NT2/D1 (cell line): Measurements from ENCODE around the gene GPATCH3.

ENCODE experiments used
- DNase-seq: peaks from one replicate; pipeline ENCODE4 v3.0.0-alpha.2; 2011; ENCODE audit warnings: low read depth, low spot score
- H3K27me3 ChIP-seq: 2 replicates; pipeline ENCODE4 v1.6.0; 2011; ENCODE audit warnings: mild to moderate bottlenecking; ENCODE audit not compliant: insufficient read length, insufficient read depth
- H3K36me3 ChIP-seq: 2 replicates; pipeline ENCODE4 v1.6.1; 2011; ENCODE audit warnings: mild to moderate bottlenecking, low read length, mixed read lengths; ENCODE audit not compliant: insufficient read depth, insufficient read length
- H3K4me1 ChIP-seq: 2 replicates; pipeline ENCODE4 v1.5.1; 2011; ENCODE audit not compliant: insufficient read depth, insufficient read length
- H3K4me3 ChIP-seq: 2 replicates; pipeline ENCODE4 v1.5.1; 2011; ENCODE audit warnings: low read depth; ENCODE audit not compliant: insufficient read length
- H3K9ac ChIP-seq: 2 replicates; pipeline ENCODE4 v1.6.0; 2011; ENCODE audit warnings: low read depth; ENCODE audit not compliant: insufficient read length
- H3K9me3 ChIP-seq: 2 replicates; pipeline ENCODE4 v1.5.1; 2011; ENCODE audit warnings: mild to moderate bottlenecking, low read length; ENCODE audit not compliant: insufficient read depth
- SUZ12 ChIP-seq: IDR thresholded peaks from 2 replicates; pipeline ENCODE4 v1.6.1; 2011; ENCODE audit not compliant: insufficient read length, insufficient read depth; ENCODE audit errors: extremely low read depth
- YY1 ChIP-seq: IDR thresholded peaks from 2 replicates; pipeline ENCODE4 v1.6.1; 2011; ENCODE audit not compliant: insufficient read length, insufficient read depth
- ZNF274 ChIP-seq: IDR thresholded peaks from 2 replicates; pipeline ENCODE4 v1.6.1; 2011; ENCODE audit warnings: mild to moderate bottlenecking, low read depth, low read length

The GPATCH3 gene

DNA sequence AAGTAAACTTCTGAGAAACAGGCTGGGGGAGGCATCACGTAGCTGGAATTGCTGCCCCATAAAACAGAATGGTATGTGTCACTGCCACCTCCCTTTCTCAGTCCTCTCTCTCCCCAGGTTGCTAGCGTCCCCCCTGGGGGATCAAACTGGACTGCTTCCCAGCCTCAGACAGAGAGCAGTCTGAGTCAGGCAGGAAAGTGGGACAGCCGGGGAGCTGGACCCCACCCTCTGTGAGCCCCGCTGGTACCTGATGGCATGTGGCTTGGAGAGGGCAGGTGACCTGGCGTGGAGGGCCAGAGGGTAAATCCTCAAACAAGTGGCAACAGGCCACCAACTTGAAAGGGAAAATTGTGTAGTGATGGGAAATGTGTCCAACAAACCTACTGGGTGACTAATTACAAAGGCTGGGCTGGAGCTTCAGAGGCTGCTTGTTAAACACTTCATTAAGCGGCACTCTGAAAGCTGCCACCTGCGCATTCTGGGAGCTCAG lies 38.3 kb downstream of the GPATCH3 start:
- H3K27me3 ChIP-seq, result no peaks in the 10 kb centered on the region
- no peak for TF ChIP-seq YY1
- no peaks in the 10 kb centered on the region for H3K9me3 ChIP-seq
- DNase-seq, result no peak
- peak overlapping the region; percentile 0 for H3K9ac ChIP-seq
- H3K36me3 ChIP-seq, result no peaks in the 10 kb centered on the region
- no peak overlapping the region for H3K4me3 ChIP-seq
- H3K4me1 ChIP-seq, result peaks cover 39% of the 10 kb centered on the region

DNA sequence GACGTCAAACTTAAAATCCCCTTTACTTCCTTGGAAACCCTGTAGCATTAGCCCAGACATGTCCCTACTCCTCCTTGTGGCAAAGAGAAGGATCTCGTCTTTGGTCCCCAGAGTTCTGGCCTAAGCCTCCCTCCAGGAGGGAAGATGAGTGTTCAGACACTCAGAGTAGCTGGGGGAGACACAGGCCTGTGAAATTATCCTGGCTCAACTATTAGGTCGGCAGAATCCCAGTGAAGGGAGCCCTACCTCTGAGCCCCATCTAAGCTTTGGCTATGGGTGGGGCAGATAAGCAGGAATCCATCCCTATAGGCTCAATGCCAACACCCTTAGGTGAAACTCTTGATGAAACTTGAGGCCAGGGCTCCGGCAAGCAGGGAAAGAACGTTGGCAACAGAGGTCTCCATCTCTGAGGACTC lies 39.0 kb downstream of the GPATCH3 start:
- Histone ChIP-seq H3K36me3 (no peaks in the 10 kb centered on the region), H3K4me3 (no peak overlapping the region), H3K9ac (no peak overlapping the region), H3K27me3 (no peaks in the 10 kb centered on the region), H3K4me1 (peaks cover 45% of the 10 kb centered on the region), H3K9me3 (no peaks in the 10 kb centered on the region)
- DNase-seq, result no peak
- TF ChIP-seq SUZ12 (no peak), ZNF274 (no peak), YY1 (no peak)

DNA sequence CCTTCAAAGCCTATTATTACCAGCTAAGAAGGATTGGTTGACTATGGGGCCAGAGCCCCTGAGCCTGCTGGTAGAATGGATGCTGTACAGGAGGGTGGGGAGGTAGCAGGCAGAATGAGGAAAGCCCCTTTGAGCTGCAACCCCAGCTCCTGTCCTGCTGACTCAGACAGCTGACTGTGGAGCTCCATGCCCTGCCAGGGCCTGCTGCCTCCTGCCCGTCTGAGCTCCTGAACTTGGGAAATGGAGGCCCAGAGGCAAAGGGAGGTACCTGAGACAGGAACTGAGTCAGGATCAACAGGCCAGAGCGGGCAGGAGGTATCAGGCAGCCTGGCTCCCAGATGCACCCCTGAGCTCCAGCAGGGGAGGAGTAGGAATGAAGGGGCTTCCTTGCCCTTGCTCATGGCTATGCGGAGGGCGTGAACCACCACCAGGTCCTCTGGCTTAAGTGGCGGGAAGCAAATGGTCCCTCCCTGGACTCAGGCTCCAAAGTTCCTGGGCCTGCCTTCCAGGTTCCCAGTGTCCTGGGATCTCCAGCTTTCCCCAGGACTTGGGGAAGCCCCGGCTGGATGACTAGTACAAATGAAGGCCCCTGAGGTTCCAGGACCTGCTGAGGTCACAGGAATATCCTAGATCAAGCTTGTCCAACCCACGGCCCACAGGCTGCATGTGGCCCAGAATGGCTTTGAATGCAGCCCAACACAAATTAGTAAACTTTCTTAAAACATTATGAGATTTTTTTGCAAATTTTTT lies 41.2 kb downstream of the GPATCH3 start:
- Histone ChIP-seq H3K36me3 (peaks cover 14% of the 10 kb centered on the region), H3K4me1 (peaks cover 42% of the 10 kb centered on the region)
- DNase-seq, result no peak

DNA sequence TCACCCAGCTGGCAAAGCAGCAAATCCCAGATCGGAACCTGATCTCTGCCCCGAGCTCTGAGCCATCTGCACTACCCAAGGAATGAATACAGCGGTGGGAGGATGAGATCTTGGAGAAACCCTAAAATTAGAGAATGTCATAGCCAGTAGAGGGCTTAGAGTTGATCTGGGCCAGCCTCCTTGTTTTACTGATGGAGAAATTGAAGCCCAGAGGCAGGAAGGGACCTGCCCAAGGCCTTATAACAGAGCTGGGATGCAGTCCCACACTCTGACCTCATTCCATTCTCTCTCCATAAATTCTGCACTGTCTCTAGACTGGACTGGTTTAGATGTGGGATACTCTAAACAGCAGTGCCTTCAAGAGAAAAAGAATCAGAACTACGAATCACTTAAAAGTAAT lies 42.1 kb downstream of the GPATCH3 start:
- H3K36me3 ChIP-seq, result peaks cover 23% of the 10 kb centered on the region
- H3K9me3 ChIP-seq, result no peaks in the 10 kb centered on the region
- H3K4me1 ChIP-seq, result peaks cover 36% of the 10 kb centered on the region
- H3K9ac ChIP-seq, result no peak overlapping the region
- TF ChIP-seq SUZ12 (no peak), YY1 (no peak), ZNF274 (no peak)
- no peak overlapping the region for H3K4me3 ChIP-seq
- no peak for DNase-seq
- H3K27me3 ChIP-seq, result no peaks in the 10 kb centered on the region

More for the DNA sequence above, 41.2 kb downstream of the GPATCH3 start:
- no peak for TF ChIP-seq SUZ12
- no peak for TF ChIP-seq YY1
- no peak for TF ChIP-seq ZNF274
- H3K9ac ChIP-seq, result peak overlapping the region; percentile 4
- no peaks in the 10 kb centered on the region for H3K27me3 ChIP-seq
- H3K4me3 ChIP-seq, result no peak overlapping the region
- H3K9me3 ChIP-seq, result no peaks in the 10 kb centered on the region

DNA sequence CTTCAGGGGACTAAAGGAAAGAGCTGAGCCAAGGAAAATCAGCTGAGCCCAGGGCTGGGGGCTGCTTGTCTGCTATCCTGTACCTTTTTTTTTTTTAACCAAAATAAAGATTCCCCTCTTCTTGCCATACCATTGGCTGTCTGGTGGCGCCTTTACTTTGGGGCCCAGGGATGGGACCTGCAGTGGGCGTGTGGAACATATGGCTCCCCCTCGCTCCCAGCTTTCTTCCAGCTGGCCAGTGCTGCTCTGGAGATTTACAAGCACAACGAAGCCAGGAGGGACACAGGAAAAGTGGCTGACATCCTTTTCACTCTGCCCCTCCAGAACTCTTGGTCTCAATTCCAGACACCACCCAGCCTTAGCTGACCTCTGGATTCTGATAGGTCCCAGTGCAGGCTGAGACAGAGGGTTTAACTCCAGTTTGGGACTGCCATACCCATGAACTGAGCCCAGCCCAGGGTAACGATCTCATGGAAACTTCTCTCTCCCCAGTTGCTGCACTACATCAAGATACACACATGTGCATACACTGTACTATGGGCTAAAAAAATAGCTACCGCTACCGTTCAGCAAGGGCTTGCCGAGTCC lies 42.7 kb downstream of the GPATCH3 start:
- H3K9ac ChIP-seq, result no peak overlapping the region
- TF ChIP-seq SUZ12, result no peak
- no peak for TF ChIP-seq ZNF274
- TF ChIP-seq YY1, result no peak
- no peaks in the 10 kb centered on the region for H3K9me3 ChIP-seq
- H3K27me3 ChIP-seq, result no peaks in the 10 kb centered on the region
- DNase-seq, result no peak
- no peak overlapping the region for H3K4me3 ChIP-seq
- peaks cover 29% of the 10 kb centered on the region for H3K36me3 ChIP-seq
- peaks cover 37% of the 10 kb centered on the region for H3K4me1 ChIP-seq

DNA sequence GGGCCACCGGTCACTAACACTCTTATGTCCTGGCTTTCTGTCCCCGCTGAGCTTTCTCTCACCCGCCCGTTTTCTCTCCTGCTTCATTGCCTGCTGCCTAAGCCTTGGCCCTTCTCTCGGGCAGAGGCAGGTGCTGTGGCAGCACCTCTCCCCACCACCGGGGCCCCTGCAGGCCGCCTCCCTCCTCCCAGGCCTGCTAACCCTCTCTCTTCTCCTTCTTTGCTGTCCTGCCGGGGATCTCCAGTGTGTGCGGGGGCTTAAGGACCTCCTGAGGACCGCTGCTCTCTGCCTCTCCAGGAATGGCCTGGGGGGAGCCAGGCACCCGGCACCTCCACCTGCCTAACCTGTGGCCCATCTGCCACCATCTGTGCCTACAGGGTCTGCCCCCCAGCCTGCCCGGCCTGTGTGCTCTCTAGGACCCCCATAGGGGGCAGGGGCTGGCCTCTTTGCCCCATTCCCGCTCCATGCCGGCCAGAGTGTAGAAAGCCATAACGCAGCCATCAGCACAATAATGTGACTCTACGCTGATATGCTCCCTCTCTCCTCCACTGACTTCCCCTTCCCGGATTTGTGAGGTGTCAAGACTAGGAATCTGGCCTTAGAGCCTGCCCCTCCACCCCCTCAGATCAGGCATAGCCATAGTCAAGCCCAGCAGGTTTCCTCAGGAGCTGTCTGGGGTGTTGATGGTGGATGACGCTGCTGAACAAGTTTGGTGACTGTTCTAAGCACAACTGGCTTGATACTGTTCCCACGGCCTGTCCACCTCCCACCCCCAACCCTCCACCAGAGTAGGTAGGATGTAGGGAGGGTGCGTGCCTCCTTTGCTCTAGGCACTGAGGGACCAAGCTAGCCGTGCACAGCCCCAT lies 43.4 kb downstream of the GPATCH3 start:
- H3K36me3 ChIP-seq, result peaks cover 36% of the 10 kb centered on the region
- no peaks in the 10 kb centered on the region for H3K27me3 ChIP-seq
- no peaks in the 10 kb centered on the region for H3K9me3 ChIP-seq
- DNase-seq, result no peak
- H3K4me3 ChIP-seq, result no peak overlapping the region
- H3K9ac ChIP-seq, result no peak overlapping the region
- TF ChIP-seq SUZ12 (no peak), YY1 (no peak), ZNF274 (no peak)
- peaks cover 30% of the 10 kb centered on the region for H3K4me1 ChIP-seq

DNA sequence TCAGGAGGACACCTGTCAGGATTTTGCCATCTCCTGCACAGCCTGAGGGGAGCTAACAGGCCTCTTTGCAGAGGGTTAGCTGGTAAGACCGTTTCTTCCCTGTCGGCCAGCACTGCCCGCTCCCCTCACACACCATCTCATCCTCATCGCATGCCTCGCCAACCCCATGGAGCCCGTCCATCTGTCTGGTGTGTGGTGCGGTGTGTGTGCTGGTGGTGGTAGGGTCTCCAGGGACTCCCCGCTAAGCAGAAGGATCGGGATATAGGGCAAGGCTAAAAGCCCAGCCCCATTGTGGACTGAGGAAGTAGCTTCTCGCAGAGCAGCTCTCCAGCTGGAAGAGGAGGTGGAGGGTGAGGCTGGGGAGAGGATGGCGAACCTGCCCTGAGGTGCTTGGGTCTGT lies 44.1 kb downstream of the GPATCH3 start:
- Histone ChIP-seq H3K9ac (no peak overlapping the region), H3K36me3 (peaks cover 43% of the 10 kb centered on the region), H3K4me1 (peaks cover 25% of the 10 kb centered on the region), H3K9me3 (no peaks in the 10 kb centered on the region), H3K27me3 (no peaks in the 10 kb centered on the region), H3K4me3 (no peak overlapping the region)
- TF ChIP-seq ZNF274 (no peak), SUZ12 (no peak), YY1 (no peak)
- no peak for DNase-seq
